Retinal pigment epithelial cell (primary cell): ENCODE results near the gene LRRC59.

ENCODE experiments used
- DNase-seq: peaks from one replicate; pipeline ENCODE4 v3.0.0-alpha.2; 2010; ENCODE audit warnings: low read depth
- H3K4me3 ChIP-seq: 2 replicates; pipeline ENCODE4 v1.5.1; 2011; ENCODE audit warnings: mild to moderate bottlenecking, low read length, control low read depth, moderate library complexity
- TF ChIP-seq, protein P1 (sequence below): conservative IDR thresholded peaks from 2 replicates; pipeline ENCODE4 v1.5.1; 2011; ENCODE audit warnings: low read depth, low read length, control low read depth, inconsistent platforms

Gene LRRC59

DNA sequence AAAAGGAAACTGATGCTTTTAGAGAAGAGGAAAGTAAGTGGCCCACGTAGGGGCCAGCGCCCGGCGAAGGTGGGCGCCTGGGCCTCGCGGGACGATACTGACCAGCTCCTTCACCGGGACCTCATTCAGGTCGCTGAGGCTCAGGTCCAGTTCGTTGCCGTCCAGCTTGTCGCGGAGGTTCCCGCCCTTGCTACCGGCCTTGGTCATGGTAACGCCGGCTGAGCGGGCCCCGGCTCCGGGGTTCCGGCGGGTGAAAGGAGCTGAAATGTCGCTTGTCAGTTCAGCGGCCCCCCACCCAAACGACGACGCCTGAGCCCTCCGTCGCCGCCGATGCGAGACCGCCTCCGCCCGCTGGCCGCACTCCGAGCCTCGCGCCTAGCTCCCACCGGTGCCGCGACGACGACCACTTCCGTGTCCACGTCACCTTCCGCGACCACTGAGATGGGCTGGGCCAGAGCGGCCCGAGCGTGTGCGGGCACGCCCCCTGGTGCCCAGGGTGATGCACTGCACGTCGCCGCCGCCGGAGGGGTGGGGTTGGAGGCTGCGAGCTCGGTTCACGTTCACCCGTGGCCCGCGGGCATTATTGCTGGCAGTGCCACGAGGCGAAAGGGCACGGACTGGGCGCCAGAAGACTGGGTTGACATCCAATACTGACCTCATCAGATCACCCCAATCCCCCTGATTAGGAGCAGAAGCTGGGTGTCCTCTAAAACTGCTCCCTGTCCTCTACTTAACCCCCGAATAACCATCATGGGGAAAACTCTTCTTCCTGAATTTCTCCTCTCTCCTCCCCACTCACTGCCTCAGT is at the start of gene LRRC59:
Gene LRRC59, minus strand, starts transcription at position 413 of the 808 bp plus-strand sequence. Its CDS starts 206 bp downstream, at position 207.
- peak; percentile 33 for DNase-seq
- TF ChIP-seq, protein P1, sequence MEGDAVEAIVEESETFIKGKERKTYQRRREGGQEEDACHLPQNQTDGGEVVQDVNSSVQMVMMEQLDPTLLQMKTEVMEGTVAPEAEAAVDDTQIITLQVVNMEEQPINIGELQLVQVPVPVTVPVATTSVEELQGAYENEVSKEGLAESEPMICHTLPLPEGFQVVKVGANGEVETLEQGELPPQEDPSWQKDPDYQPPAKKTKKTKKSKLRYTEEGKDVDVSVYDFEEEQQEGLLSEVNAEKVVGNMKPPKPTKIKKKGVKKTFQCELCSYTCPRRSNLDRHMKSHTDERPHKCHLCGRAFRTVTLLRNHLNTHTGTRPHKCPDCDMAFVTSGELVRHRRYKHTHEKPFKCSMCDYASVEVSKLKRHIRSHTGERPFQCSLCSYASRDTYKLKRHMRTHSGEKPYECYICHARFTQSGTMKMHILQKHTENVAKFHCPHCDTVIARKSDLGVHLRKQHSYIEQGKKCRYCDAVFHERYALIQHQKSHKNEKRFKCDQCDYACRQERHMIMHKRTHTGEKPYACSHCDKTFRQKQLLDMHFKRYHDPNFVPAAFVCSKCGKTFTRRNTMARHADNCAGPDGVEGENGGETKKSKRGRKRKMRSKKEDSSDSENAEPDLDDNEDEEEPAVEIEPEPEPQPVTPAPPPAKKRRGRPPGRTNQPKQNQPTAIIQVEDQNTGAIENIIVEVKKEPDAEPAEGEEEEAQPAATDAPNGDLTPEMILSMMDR: peak; percentile 93
- H3K4me3 ChIP-seq: peak within 1 kb of the TSS; percentile 98

DNA sequence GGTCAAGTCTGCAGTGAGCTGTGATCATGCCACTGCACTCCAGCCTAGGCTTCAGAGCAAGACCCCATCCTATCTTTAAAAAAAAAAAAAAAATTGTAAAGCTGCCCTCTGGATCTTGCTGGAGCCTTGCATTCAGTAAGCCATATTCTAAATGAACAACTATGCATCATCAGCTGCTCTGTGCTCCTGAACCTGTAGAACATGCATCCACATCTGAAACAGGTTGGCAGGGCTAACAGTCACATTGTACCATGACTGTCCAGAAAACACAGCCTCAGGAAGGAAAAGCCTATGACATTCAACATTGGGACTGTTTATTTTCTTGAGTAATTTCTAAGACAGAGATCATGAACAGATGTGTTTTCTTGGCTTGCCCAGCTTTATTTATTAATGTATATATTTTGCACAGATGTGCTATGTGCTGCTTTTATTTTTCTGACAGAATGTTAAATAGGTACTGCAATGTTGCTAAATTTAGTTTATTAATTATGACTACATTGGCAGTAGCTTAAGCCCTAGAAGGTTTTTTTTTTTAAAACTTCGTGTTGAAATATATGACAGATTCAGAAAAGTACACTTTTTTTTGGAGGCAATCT is 48.5 kb upstream of the LRRC59 start:
- no peak overlapping the region for H3K4me3 ChIP-seq
- TF ChIP-seq, protein P1: no peak
- no peak for DNase-seq

DNA sequence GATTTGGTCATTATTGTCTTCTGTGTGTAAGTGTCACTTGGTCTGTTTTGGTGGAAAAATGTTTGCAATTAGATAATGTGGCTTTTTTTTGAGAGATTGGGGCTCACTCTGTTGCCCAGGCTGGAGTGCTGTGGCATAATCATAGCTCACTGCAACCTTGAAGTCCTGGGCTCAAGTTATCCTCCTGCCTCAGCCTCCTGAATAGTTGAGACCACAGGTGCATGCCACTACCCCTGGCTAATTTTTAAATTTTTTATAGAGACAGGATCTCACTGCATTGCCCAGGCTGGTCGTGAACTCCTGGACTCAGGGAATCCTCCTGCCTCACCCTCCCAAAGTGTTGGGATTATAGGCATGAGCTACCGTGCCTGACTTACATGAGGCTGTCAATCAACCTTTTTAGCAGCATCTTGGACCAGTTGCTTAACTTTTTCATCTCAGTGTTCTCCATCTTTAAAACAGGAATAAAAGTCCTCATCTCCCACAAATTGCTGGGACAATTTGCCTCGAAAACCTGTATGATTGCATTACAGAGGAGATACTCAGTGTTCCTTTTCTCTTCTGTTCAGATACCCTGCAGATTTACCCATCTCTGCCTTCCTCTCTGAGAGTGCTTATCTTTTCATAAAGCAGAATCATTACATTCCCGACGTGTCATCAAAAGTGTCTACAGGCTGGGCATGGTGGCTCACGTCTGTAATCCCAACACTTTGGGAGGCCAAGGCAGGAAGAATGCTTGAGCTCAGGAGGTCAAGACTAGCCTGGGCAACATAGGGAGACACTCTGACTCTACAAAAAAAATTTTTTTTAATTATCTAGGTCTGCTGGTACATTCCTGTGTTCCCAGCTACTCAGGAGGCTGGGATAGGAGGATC is 47.8 kb upstream of the LRRC59 start:
- no peak for DNase-seq
- no peak overlapping the region for H3K4me3 ChIP-seq
- TF ChIP-seq, protein P1: no peak

DNA sequence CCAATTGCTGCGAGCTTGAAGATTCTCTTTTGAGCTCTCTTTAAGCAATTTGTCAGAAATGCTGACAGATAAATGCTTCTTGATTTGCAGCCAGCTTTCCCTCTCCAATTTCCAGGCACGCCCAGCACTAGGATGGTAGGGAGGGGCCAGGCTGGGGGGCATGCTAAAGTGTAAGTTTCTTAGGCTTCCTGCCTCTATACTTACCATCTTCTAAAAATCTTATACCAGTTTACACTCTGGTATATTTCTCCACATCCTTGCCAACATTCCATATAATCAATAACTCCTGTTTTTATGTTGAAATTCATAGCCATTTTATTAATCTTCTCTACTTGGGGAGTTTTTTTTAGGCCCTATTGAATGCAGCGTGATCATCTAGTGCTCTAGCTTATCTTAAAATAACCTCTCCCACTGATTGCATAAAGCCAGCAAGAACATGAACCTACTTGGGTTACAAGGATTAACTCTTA is 46.2 kb upstream of the LRRC59 start:
- DNase-seq: no peak
- TF ChIP-seq, protein P1: no peak
- H3K4me3 ChIP-seq: no peak overlapping the region

DNA sequence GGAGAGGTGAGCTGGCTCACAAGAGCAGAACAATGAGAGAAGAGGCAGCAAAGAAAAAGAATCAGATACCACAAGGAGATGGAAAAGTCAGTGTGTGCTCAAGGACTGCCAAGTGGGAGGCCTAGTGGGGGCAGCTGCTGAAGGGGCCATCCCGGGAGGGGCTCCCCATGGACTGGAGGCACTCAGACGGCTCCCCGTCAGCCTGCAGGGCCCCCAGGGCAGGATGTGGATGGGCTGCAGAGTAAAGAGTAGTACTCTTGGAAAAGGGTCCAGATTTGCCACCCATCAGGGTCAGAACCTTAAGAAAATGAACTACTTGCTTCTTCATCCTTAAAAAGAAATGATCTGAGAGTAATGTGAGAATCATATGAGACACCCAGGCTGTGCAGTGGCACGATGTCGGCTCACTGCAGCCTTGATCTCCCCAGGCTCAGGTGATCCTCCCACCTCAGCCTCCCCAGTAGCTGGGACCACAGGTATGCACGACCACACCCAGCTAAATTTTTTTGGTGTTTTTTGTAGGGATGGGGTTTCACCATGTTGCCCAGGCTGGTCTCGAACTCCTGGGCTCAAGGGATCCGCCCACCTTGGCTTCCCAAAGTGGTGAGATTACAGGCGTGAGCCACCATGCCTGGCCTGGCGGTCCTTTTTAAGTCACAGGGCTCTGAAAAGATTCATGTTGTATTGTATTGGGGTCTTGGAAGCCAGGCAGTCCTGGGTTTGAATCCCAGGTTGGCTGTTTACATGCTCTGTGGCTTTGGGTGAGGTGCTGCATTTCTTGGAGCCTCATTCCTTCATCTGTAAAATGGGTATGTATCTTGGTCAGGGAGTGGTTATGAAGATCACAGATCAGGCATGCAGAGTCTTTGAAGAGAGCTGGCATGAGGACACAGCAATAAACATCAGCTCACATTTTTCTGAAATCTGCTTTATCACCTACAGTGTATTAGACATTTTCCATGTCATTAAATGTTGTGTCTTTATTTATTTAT is 43.8 kb upstream of the LRRC59 start:
- no peak for DNase-seq
- no peak overlapping the region for H3K4me3 ChIP-seq
- TF ChIP-seq, protein P1: no peak
